Smooth muscle cell (in vitro differentiated cells): ENCODE results near the gene GET4. TPM values are rescaled to one million over a fixed set of nuclear protein-coding genes. Genes with fewer than 3 reads are reported as not detected.

Source experiments
- DNase-seq: peaks from one replicate; lab custom pipeline; 2025; ENCODE audit not compliant: unreplicated experiment; lab: John Stamatoyannopoulos, UW
- H2AFZ ChIP-seq: fragments of 200-600 bp; sonication (generic); 2 replicates; pipeline ENCODE4 v1.6.0; 2016; ENCODE audit warnings: antibody characterized with exemption, low read depth, mild to moderate bottlenecking
- H3F3A ChIP-seq: fragments of 200-600 bp; sonication (generic); 2 replicates; pipeline ENCODE4 v1.6.0; 2017; ENCODE audit warnings: antibody characterized with exemption, low read depth
- H3K27ac ChIP-seq: fragments of 200-600 bp; sonication (generic); 2 replicates; pipeline ENCODE4 v1.5.1; 2016; ENCODE audit warnings: low read depth, mild to moderate bottlenecking
- H3K27me3 ChIP-seq: fragments of 200-600 bp; sonication (generic); 2 replicates; pipeline ENCODE4 v1.6.1; 2016; ENCODE audit warnings: low read depth, mild to moderate bottlenecking
- H3K36me3 ChIP-seq: fragments of 200-600 bp; sonication (generic); 2 replicates; pipeline ENCODE4 v1.5.1; 2016; ENCODE audit warnings: low read depth
- H3K4me1 ChIP-seq: fragments of 200-600 bp; sonication (generic); 2 replicates; pipeline ENCODE4 v1.5.1; 2016; ENCODE audit warnings: low read depth
- H3K4me2 ChIP-seq: fragments of 200-600 bp; sonication (generic); 2 replicates; pipeline ENCODE4 v1.6.0; 2016; ENCODE audit warnings: mild to moderate bottlenecking
- H3K4me3 ChIP-seq: fragments of 200-600 bp; sonication (generic); 2 replicates; pipeline ENCODE4 v1.5.1; 2016; ENCODE audit warnings: mild to moderate bottlenecking
- H3K79me2 ChIP-seq: fragments of 200-600 bp; sonication (generic); 2 replicates; pipeline ENCODE4 v1.6.0; 2016; ENCODE audit warnings: low read depth, mild to moderate bottlenecking
- H3K9ac ChIP-seq: fragments of 200-600 bp; sonication (generic); 2 replicates; pipeline ENCODE4 v1.6.0; 2016; ENCODE audit warnings: low read depth
- H3K9me3 ChIP-seq: fragments of 200-600 bp; sonication (generic); replicated peaks from 2 replicates; pipeline ENCODE4 v1.5.1; 2016; ENCODE audit warnings: low read depth
- H4K20me1 ChIP-seq: fragments of 200-600 bp; sonication (generic); 2 replicates; pipeline ENCODE4 v1.6.0; 2016; ENCODE audit warnings: low read depth
- CTCF ChIP-seq: fragments of 200-600 bp; sonication (generic); IDR thresholded peaks from 2 replicates; pipeline ENCODE4 v1.5.1; 2017; ENCODE audit warnings: borderline replicate concordance, mild to moderate bottlenecking, antibody characterized with exemption; ENCODE audit not compliant: insufficient read depth, poor library complexity, severe bottlenecking
- WGBS: methylation state at CpG from one replicate; pipeline ENCODE4 v1.1.7; 2016; ENCODE audit warnings: low lambda C conversion rate; 5-methylcytosine and 5-hydroxymethylcytosine counted together
- polyA plus RNA-seq: library from polyadenylated mRNA; unstranded; fragments of >200 nt; fragmentation: Nextera tagmentation; extraction: Ambion mirVana; gene quantifications from 2 replicates; pipeline ENCODE4 v1.2.1, GENCODE V29; 2016
- total RNA-seq: library from RNA; depleted of rRNA; stranded (reverse); fragments of >200 nt; gene quantifications from 2 replicates; pipeline ENCODE4 v1.2.3, GENCODE V29; 2014

GET4 gene
- total and polyA plus RNA-seq, 2 experiments from 2014 or later = 26.3 to 39.9 TPM

GRCh38 chr7:892648-893593 lies 16.6 kb downstream of the GET4 start:
- Histone ChIP-seq H3K36me3 (no peaks in the 10 kb centered on the region), H3K9ac (no peak overlapping the region), H3K4me2 (no peak overlapping the region), H2AFZ (no peak overlapping the region), H3K4me1 (no peaks in the 10 kb centered on the region), H3K79me2 (no peaks in the 10 kb centered on the region), H3K9me3 (no peaks in the 10 kb centered on the region), H3K27ac (no peak overlapping the region), H3K4me3 (no peak overlapping the region), H4K20me1 (peaks cover 15% of the 10 kb centered on the region), H3K27me3 (no peaks in the 10 kb centered on the region), H3F3A (no peaks in the 10 kb centered on the region)
- DNase-seq = no peak
- TF ChIP-seq CTCF = no peak
- 98% methylated on average over 28 of the region's 48 CpGs for WGBS

- Histone ChIP-seq H4K20me1 (peaks cover 8% of the 10 kb centered on the region), H3K4me1 (no peaks in the 10 kb centered on the region), H3K4me2 (no peak overlapping the region), H3K79me2 (no peaks in the 10 kb centered on the region), H3K9ac (no peak overlapping the region), H3K9me3 (no peaks in the 10 kb centered on the region), H2AFZ (no peak overlapping the region), H3F3A (no peaks in the 10 kb centered on the region), H3K27ac (no peak overlapping the region), H3K27me3 (no peaks in the 10 kb centered on the region), H3K4me3 (no peak overlapping the region), H3K36me3 (no peaks in the 10 kb centered on the region)
- WGBS = 94% methylated on average over 18 of the region's 19 CpGs
- no peak for TF ChIP-seq CTCF
- no peak for DNase-seq
Observed at GRCh38 chr7:893686-894085, 17.3 kb downstream of the GET4 start.

- WGBS = 96% methylated on average over 39 of the region's 40 CpGs
- Histone ChIP-seq H3K9ac (no peak overlapping the region), H3K36me3 (no peaks in the 10 kb centered on the region), H3K4me1 (no peaks in the 10 kb centered on the region), H3K27me3 (no peaks in the 10 kb centered on the region), H3K4me2 (no peak overlapping the region), H4K20me1 (peaks cover 2% of the 10 kb centered on the region), H3K9me3 (no peaks in the 10 kb centered on the region), H2AFZ (no peak overlapping the region), H3K79me2 (no peaks in the 10 kb centered on the region), H3K4me3 (no peak overlapping the region), H3K27ac (no peak overlapping the region), H3F3A (no peaks in the 10 kb centered on the region)
- no peak for DNase-seq
- no peak for TF ChIP-seq CTCF
Observed at GRCh38 chr7:894164-894867, 18.0 kb downstream of the GET4 start.
